DMS153 (cell line): Measurements from ENCODE around the gene RGS10.
"Not testable (repeated sequence)": the region's sequence is repeated elsewhere in the genome, so short reads cannot be mapped to it uniquely, and the experiment has no call there.

Experiments used
- DNase-seq: peaks from one replicate; lab custom pipeline; 2025; lab: John Stamatoyannopoulos, UW

Gene RGS10

GRCh38 chr10:119538632-119539358, 3.7 kb downstream of the RGS10 start:
- no peak for DNase-seq

GRCh38 chr10:119537953-119538630, 4.4 kb downstream of the RGS10 start:
- no peak for DNase-seq

- DNase-seq = no peak
Measured at GRCh38 chr10:119536508-119537025, 6.0 kb downstream of the RGS10 start.

- DNase-seq = no peak
Measured at GRCh38 chr10:119535837-119536507, 6.5 kb downstream of the RGS10 start.

- DNase-seq = no peak
Measured at GRCh38 chr10:119535305-119535704, 7.2 kb downstream of the RGS10 start.

- no peak for DNase-seq
Measured at GRCh38 chr10:119533473-119533872, 9.0 kb downstream of the RGS10 start.

- not testable (repeated sequence) for DNase-seq
Measured at GRCh38 chr10:119532791-119533190, 9.7 kb downstream of the RGS10 start.

GRCh38 chr10:119532251-119532650, 10.3 kb downstream of the RGS10 start:
- DNase-seq = not testable (repeated sequence)

- DNase-seq = no peak
Measured at GRCh38 chr10:119531067-119531466, 11.5 kb downstream of the RGS10 start.

GRCh38 chr10:119528663-119529237, 13.8 kb downstream of the RGS10 start:
- DNase-seq = not testable (repeated sequence)

- DNase-seq = no peak
Measured at GRCh38 chr10:119526621-119527592, 15.6 kb downstream of the RGS10 start.

- DNase-seq = no peak
Measured at GRCh38 chr10:119526149-119526548, 16.4 kb downstream of the RGS10 start.

GRCh38 chr10:119525116-119525515, 17.4 kb downstream of the RGS10 start:
- no peak for DNase-seq

GRCh38 chr10:119524720-119525070, 17.8 kb downstream of the RGS10 start:
- DNase-seq = no peak

GRCh38 chr10:119523895-119524719, 18.4 kb downstream of the RGS10 start:
- no peak for DNase-seq

GRCh38 chr10:119522747-119523426, 19.6 kb downstream of the RGS10 start:
- DNase-seq = no peak

GRCh38 chr10:119521443-119522204, 20.9 kb downstream of the RGS10 start:
- no peak for DNase-seq

GRCh38 chr10:119520283-119520682, 22.2 kb downstream of the RGS10 start:
- no peak for DNase-seq

GRCh38 chr10:119518936-119519335, 23.6 kb downstream of the RGS10 start:
- DNase-seq = no peak
